HG03095 (cell line): ENCODE data around the gene SBF1.
A peak's percentile ranks its signal among the peaks of the same experiment; 100 is the strongest.
"Not testable (repeated sequence)": the region's sequence is repeated elsewhere in the genome, so short reads cannot be mapped to it uniquely, and the experiment has no call there.

Experiments
- ATAC-seq: cut with Tn5 transposase; IDR thresholded peaks from one replicate; pipeline ENCODE4 v1.9.1; 2021; ENCODE audit warnings: moderate library complexity; ENCODE audit not compliant: unreplicated experiment

The SBF1 gene

GRCh38 chr22:50474710-50475651 lies at the start of gene SBF1:
TSS of gene SBF1 (minus strand) at chr22:50475035. CDS start at chr22:50474840, 195 bp downstream.
- peak; percentile 71 for ATAC-seq

GRCh38 chr22:50523806-50524675 lies 49.2 kb upstream of the SBF1 start:
- ATAC-seq = no peak

GRCh38 chr22:50523458-50523805 lies 48.6 kb upstream of the SBF1 start:
- no peak for ATAC-seq

- no peak for ATAC-seq
These were observed 48.1 kb upstream of the SBF1 start for GRCh38 chr22:50522806-50523438.

- ATAC-seq = no peak
These were observed 47.5 kb upstream of the SBF1 start for GRCh38 chr22:50522208-50522805.

GRCh38 chr22:50521710-50522109 lies 46.9 kb upstream of the SBF1 start:
- no peak for ATAC-seq

GRCh38 chr22:50520826-50521453 lies 46.1 kb upstream of the SBF1 start:
- ATAC-seq = no peak

- not testable (repeated sequence) for ATAC-seq
These were observed 45.3 kb upstream of the SBF1 start for GRCh38 chr22:50520184-50520583.

- no peak for ATAC-seq
These were observed 44.3 kb upstream of the SBF1 start for GRCh38 chr22:50519151-50519550.

- no peak for ATAC-seq
These were observed 43.8 kb upstream of the SBF1 start for GRCh38 chr22:50518606-50519005.

GRCh38 chr22:50517495-50518260 lies 42.8 kb upstream of the SBF1 start:
- ATAC-seq = no peak

GRCh38 chr22:50516891-50517290 lies 42.1 kb upstream of the SBF1 start:
- no peak for ATAC-seq

GRCh38 chr22:50516068-50516467 lies 41.2 kb upstream of the SBF1 start:
- no peak for ATAC-seq

GRCh38 chr22:50513175-50513574 lies 38.3 kb upstream of the SBF1 start:
- no peak for ATAC-seq

GRCh38 chr22:50508897-50509296 lies 34.1 kb upstream of the SBF1 start:
- ATAC-seq = no peak

- peak; percentile 46 for ATAC-seq
These were observed 33.4 kb upstream of the SBF1 start, which contains the start of gene NCAPH2 for GRCh38 chr22:50507991-50508884. TSS of gene NCAPH2 (plus strand) at chr22:50508224. CDS start at chr22:50508338, 114 bp downstream.

- peak; percentile 58 for ATAC-seq
These were observed 32.7 kb upstream of the SBF1 start, which contains the start of gene LMF2 for GRCh38 chr22:50507421-50507990. TSS of gene LMF2 (minus strand) at chr22:50507702. CDS start at chr22:50507675, 27 bp downstream.
